Measurements from ENCODE around the gene MYOT.
"Not testable (repeated sequence)": the region's sequence is repeated elsewhere in the genome, so short reads cannot be mapped to it uniquely, and the experiment has no call there.

Gene MYOT

GRCh38 chr5:137856916-137857862, 10.5 kb upstream of the MYOT start:
- no peak for DNase-seq

- no peak for DNase-seq
Measured at GRCh38 chr5:137858223-137858916, 9.3 kb upstream of the MYOT start.

GRCh38 chr5:137858954-137859353, 8.7 kb upstream of the MYOT start:
- no peak for DNase-seq

GRCh38 chr5:137862251-137862650, 5.4 kb upstream of the MYOT start:
- no peak for DNase-seq

- DNase-seq = not testable (repeated sequence)
Measured at GRCh38 chr5:137863653-137864052, 4.0 kb upstream of the MYOT start.

GRCh38 chr5:137866541-137867388, 895 bp upstream of the MYOT start:
- DNase-seq = no peak

- no peak for DNase-seq
Measured at GRCh38 chr5:137870647-137871339, 3.1 kb downstream of the MYOT start.

- DNase-seq = no peak
Measured at GRCh38 chr5:137871571-137871970, 3.9 kb downstream of the MYOT start.

GRCh38 chr5:137872466-137872865, 4.8 kb downstream of the MYOT start:
- DNase-seq = no peak

GRCh38 chr5:137876101-137876500, 8.4 kb downstream of the MYOT start:
- no peak for DNase-seq

- DNase-seq = no peak
Measured at GRCh38 chr5:137880313-137880712, 12.7 kb downstream of the MYOT start.

- no peak for DNase-seq
Measured at GRCh38 chr5:137887831-137888230, 20.2 kb downstream of the MYOT start.

- DNase-seq = no peak
Measured at GRCh38 chr5:137888466-137888862, 20.8 kb downstream of the MYOT start.

GRCh38 chr5:137888863-137889759, 21.5 kb downstream of the MYOT start, which contains the start of gene PKD2L2:
PKD2L2 (plus strand) TSS chr5:137889457; CDS start chr5:137889492, 35 bp downstream.
- DNase-seq = peak; percentile 91

- DNase-seq = no peak
Measured at GRCh38 chr5:137890845-137891244, 23.2 kb downstream of the MYOT start.

- no peak for DNase-seq
Measured at GRCh38 chr5:137891849-137892248, 24.2 kb downstream of the MYOT start.

- no peak for DNase-seq
Measured at GRCh38 chr5:137894586-137894985, 26.9 kb downstream of the MYOT start.

GRCh38 chr5:137896560-137896959, 28.9 kb downstream of the MYOT start:
- no peak for DNase-seq

GRCh38 chr5:137899493-137899892, 31.8 kb downstream of the MYOT start:
- no peak for DNase-seq

- DNase-seq = no peak
Measured at GRCh38 chr5:137901011-137901817, 33.6 kb downstream of the MYOT start.
